NT2/D1 (cell line): ENCODE data around the gene ADARB2.
"Not testable (repeated sequence)": the region's sequence is repeated elsewhere in the genome, so short reads cannot be mapped to it uniquely, and the experiment has no call there.

Experiments used
- YY1 ChIP-seq: IDR thresholded peaks from 2 replicates; pipeline ENCODE4 v1.6.1; 2011; ENCODE audit not compliant: insufficient read length, insufficient read depth
- ZNF274 ChIP-seq: IDR thresholded peaks from 2 replicates; pipeline ENCODE4 v1.6.1; 2011; ENCODE audit warnings: mild to moderate bottlenecking, low read depth, low read length

- TF ChIP-seq ZNF274, YY1: not testable (repeated sequence)
Observed at GRCh38 chr10:1219874-1220273, 517.5 kb downstream of the ADARB2 start.
